Mucosa of descending colon (tissue), 3 donors: ENCODE measurements around the gene PKD2. TPM values are rescaled to one million over a fixed set of nuclear protein-coding genes. Genes with fewer than 3 reads are reported as not detected.

ENCODE experiments used
- ATAC-seq: fragments of 200-7000 bp; cut with Tn5 transposase; one replicate; pipeline ENCODE4 v1.9.1; 2020; ENCODE audit warnings: mild to moderate bottlenecking, moderate library complexity
- DNase-seq, 3 donors: peaks; one replicate each; pipeline ENCODE4 v3.0.0-alpha.2; 2020
- H3K36me3 ChIP-seq: fragments of 200-600 bp; one replicate; pipeline ENCODE4 v1.8.0; 2021; ENCODE audit warnings: low read depth, mild to moderate bottlenecking
- H3K4me1 ChIP-seq: fragments of 200-600 bp; one replicate; pipeline ENCODE4 v1.8.0; 2021; ENCODE audit warnings: low read depth, mild to moderate bottlenecking
- H3K4me3 ChIP-seq: fragments of 200-600 bp; one replicate; pipeline ENCODE4 v1.8.0; 2021; ENCODE audit warnings: mild to moderate bottlenecking
- H3K9me3 ChIP-seq: fragments of 200-600 bp; one replicate; pipeline ENCODE4 v1.8.0; 2021; ENCODE audit warnings: mild to moderate bottlenecking
- intact Hi-C, 2 donors: fragments of 100-400 bp; cut with DNase I in 1 of 2; cut with micrococcal nuclease in 1 of 2; formaldehyde crosslinking; loops; one replicate each; pipeline versions ENCODE4 v1.11.0 to v1.11.1; 2022; cut with DNase I, micrococcal nuclease
- total RNA-seq, 3 donors: library from RNA; stranded (reverse); fragmentation: NEBNext Ultra II Directional in 2 of 3; extraction: Animal tissue kit (Norgen Biotek cat#: 25700) in 2 of 3; gene quantifications; one replicate each; pipeline versions ENCODE4 v1.2.1 to v1.2.4, GENCODE V29; 2021 to 2023
- TF ChIP-seq, protein P1 (sequence below): fragments of 200-600 bp; IDR thresholded peaks from one replicate; pipeline ENCODE4 v1.8.0; 2022; ENCODE audit warnings: antibody characterized with exemption, mild to moderate bottlenecking
- donor health status: DM: no; HTN: no; CAD: no; lungs with moderate emphysema.
- donor health status: DM: no; HTN: no; CAD: no.
- donor health status: DM: no; HTN: yes; CAD: no.

PKD2 gene
- total RNA-seq, 3 donors from 2014 or later = 7.0 to 53.3 (median 7.4) TPM

DNA sequence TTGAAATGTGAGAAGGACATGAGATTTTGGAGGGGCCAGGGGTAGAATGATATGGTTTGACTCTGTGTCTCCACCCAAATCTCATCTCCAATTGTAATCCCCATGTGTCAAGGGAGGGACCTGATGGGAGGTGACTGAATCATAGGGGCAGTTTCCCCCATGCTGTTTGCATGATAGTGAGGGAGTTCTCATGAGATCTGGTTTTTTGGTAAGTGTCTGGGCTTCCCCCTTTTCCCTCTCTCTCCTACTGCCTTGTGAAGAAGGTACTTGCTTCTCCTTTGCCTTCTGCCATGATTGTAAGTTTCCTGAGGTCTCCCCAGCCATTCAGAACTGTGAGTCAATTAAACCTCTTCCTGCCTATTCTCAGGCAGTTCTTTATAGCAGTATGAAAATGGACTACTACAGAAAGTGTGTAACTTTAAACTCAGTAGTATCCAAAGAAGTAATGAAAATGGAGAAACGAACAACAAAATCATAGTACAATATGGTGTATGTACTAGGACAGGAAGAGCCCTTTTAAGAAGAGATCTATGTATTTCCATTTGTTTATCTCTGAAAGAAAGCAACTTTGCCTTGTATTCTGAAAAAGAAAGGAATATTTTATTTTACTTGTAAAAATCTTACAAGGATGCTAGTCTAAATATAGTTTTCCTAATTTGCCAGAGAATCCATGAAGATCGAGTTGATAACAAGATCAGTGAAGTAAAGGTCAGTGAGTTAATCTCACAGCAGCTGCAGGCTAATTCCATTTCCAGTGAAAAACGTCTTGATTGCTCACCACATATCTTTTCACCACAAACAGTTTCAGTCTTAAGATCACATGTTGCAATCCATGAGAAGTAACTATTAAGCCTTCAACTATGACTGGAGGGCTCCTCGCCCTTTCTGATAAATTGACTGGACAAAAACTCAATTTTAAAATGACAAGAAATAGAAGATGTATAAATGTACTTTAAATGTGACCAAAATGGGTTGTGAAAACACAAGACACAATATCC, 20.5 kb downstream of the PKD2 start:
- ATAC-seq (no peak), DNase-seq (no peak)
- H3K4me3 ChIP-seq = no peak overlapping the region

GRCh38 chr4:88028946-88029345, 21.5 kb downstream of the PKD2 start:
- ATAC-seq = no peak
- TF ChIP-seq, protein P1, sequence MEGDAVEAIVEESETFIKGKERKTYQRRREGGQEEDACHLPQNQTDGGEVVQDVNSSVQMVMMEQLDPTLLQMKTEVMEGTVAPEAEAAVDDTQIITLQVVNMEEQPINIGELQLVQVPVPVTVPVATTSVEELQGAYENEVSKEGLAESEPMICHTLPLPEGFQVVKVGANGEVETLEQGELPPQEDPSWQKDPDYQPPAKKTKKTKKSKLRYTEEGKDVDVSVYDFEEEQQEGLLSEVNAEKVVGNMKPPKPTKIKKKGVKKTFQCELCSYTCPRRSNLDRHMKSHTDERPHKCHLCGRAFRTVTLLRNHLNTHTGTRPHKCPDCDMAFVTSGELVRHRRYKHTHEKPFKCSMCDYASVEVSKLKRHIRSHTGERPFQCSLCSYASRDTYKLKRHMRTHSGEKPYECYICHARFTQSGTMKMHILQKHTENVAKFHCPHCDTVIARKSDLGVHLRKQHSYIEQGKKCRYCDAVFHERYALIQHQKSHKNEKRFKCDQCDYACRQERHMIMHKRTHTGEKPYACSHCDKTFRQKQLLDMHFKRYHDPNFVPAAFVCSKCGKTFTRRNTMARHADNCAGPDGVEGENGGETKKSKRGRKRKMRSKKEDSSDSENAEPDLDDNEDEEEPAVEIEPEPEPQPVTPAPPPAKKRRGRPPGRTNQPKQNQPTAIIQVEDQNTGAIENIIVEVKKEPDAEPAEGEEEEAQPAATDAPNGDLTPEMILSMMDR = no peak
- intact Hi-C loops = no loop called here
- Histone ChIP-seq H3K4me3 (no peak overlapping the region), H3K9me3 (peaks cover 8% of the 10 kb centered on the region), H3K36me3 (no peaks in the 10 kb centered on the region), H3K4me1 (no peaks in the 10 kb centered on the region)
- DNase-seq = no peak

More for the DNA sequence above, 20.5 kb downstream of the PKD2 start:
- intact Hi-C loops = no loop called here
- no peaks in the 10 kb centered on the region for H3K4me1 ChIP-seq
- TF ChIP-seq, protein P1 = no peak
- H3K9me3 ChIP-seq = peaks cover 8% of the 10 kb centered on the region
- no peaks in the 10 kb centered on the region for H3K36me3 ChIP-seq

DNA sequence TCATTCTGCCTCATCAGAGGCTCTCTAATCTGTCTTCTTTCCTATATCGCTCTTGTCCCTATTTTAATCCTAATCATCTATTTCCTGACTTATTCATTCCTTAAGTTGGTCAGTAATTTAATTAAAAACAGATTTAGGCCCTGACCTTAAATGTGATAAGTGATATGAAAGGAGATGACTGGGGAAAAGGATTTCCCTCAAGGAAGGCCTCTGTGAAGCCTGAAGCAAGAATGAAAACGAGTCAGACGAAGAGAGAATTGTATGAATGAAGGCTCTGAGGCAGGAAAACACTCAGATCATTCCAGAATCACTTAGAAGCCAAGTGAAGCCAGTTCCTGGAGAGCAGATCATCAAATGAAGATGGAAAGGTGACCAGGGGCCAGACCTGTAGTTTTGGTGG, 22.1 kb downstream of the PKD2 start:
- H3K36me3 ChIP-seq = no peaks in the 10 kb centered on the region
- no peaks in the 10 kb centered on the region for H3K4me1 ChIP-seq
- TF ChIP-seq, protein P1 = no peak
- peaks cover 8% of the 10 kb centered on the region for H3K9me3 ChIP-seq
- intact Hi-C loops = no loop called here
- no peak for DNase-seq
- no peak for ATAC-seq
- no peak overlapping the region for H3K4me3 ChIP-seq

DNA sequence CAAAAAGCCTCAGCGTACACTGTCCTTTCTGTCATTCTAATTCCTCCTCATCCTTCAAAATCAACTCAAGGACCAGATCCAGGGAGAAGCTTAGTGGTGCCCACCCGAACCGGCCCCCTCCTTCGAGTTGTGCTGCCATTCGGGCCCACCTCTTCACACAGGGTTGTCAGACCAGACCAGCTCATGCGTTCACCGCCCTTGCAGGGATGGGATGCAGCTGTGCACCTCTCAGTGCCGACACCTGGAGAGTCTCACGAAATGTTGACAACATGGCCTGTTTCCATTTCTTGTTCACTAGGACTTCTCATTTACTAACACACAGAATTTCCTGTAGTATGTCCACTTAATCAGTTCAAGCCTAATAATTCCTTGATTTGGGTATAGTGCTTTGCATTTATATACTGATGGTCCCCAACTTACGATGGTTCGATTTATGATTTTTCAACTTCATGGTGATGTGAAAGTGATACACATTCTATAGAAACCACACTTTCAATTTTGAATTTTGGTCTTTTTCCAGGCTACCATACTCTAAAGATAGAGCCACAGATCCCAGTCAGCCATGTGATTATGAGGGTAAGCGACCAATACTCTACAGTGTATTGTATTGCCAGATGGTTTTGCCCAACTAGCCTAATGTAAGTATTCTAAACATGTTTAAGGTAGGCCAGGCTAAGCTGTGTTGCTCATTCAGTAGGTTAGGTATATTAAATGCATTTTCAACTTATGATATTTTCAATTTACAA, 23.3 kb downstream of the PKD2 start:
- Histone ChIP-seq H3K9me3 (peaks cover 4% of the 10 kb centered on the region), H3K4me1 (no peaks in the 10 kb centered on the region), H3K36me3 (no peaks in the 10 kb centered on the region), H3K4me3 (no peak overlapping the region)
- no peak for ATAC-seq
- intact Hi-C loops = loop anchor here in 1 of 2 donors (5.0 kb wide), 1 partner anchor 182 kb away; no protein-coding TSS in a partner anchor
- DNase-seq = no peak
- TF ChIP-seq, protein P1 = no peak

DNA sequence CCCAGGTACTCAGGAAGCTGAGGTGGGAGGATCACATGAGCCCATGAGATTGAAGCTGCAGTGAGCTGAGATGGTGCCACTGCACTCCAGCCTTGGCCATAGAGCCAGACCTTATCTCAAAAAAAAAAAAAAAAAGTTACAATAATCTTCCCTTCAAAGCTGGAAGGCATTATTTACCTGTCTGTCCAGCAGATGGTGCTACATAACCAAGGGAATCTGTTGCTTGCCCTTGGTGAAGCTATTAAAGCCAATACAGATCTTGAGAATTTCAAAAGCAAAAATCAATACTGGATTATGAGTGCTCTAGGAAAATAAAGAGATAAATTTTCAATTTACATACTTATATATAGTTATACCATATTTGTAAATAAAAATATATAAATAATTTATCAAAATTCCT, 25.9 kb downstream of the PKD2 start:
- no peaks in the 10 kb centered on the region for H3K36me3 ChIP-seq
- no peak overlapping the region for H3K4me3 ChIP-seq
- H3K9me3 ChIP-seq = no peaks in the 10 kb centered on the region
- intact Hi-C loops = loop anchor here in 1 of 2 donors (5.0 kb wide), 1 partner anchor 179 kb away; no protein-coding TSS in a partner anchor
- DNase-seq (peak in 1 of 3 donors; percentile 75), ATAC-seq (peak; percentile 79)
- no peaks in the 10 kb centered on the region for H3K4me1 ChIP-seq
- TF ChIP-seq, protein P1 = peak; percentile 49
